C4-2B (cell line): Measurements from ENCODE around the gene NACC2.

ENCODE experiments used
- CTCF ChIP-seq: fragments of 450-650 bp; conservative IDR thresholded peaks from 2 replicates; pipeline ENCODE4 v1.5.1; 2017; ENCODE audit warnings: mild to moderate bottlenecking
- ZFX ChIP-seq: fragments of 450-650 bp; IDR thresholded peaks from 2 replicates; pipeline ENCODE4 v1.6.1; 2017

DNA sequence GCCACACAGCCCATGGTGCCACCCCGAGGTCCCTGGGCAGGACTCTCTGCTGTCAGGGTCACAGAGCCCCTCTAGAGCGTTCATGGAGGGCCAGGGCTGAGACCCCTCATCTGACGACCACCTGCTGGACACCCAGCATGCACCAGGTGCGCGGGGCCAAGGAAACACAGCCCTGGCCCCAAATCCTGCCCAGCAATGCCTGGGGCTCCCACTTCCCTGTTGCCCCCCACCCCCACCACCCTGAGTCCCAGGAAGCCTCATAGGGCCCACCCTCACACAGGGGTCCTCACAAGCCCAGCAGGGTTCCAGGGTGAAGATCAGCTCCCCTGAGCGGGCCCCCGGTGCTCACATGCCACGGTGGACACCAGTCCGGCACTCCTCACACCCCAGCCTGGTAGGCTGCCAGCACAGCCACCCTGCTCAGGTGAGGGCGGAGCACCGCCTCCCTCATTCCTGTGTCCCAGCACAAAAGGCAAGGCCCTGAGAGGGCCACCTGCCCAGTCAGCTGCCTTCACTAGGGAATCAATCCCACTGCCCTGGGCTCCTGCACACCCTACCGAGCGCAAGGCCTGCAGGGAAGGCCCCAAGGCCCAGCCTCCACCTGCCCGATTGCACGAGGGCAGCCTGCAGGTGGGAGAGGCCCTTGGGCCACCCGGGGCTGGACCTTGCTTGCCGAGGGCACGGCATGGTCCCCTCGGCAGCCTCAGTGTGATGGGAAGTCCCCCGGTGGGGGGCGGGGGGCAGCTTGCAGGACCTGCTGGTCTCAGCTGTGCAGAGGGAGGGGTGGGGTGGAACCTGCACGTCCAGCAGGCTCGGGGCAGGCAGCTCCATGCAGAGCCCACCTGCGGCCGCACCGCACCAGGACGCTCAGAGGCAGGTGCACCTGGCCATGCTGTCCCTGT lies 77.5 kb downstream of the NACC2 start:
- TF ChIP-seq CTCF (no peak), ZFX (no peak)
